Measurements from ENCODE around the gene PIGU. TPM values are rescaled to one million over a fixed set of nuclear protein-coding genes. Genes with fewer than 3 reads are reported as not detected.

Gene PIGU, protein sequence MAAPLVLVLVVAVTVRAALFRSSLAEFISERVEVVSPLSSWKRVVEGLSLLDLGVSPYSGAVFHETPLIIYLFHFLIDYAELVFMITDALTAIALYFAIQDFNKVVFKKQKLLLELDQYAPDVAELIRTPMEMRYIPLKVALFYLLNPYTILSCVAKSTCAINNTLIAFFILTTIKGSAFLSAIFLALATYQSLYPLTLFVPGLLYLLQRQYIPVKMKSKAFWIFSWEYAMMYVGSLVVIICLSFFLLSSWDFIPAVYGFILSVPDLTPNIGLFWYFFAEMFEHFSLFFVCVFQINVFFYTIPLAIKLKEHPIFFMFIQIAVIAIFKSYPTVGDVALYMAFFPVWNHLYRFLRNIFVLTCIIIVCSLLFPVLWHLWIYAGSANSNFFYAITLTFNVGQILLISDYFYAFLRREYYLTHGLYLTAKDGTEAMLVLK
- total RNA-seq (2011; cell fraction: chromatin; rRNA removed; ENCODE audit: low replicate concordance): 104 and 126 TPM in 2 replicates
- total RNA-seq (2011; cell fraction: nucleolus; rRNA removed): 77.5 and 77.6 TPM in 2 replicates
- total RNA-seq (2011; cell fraction: nucleoplasm; rRNA removed): 79.1 and 90.9 TPM in 2 replicates
- 14.9 and 19.9 TPM in 2 replicates for total RNA-seq (2014; rRNA removed)
- 28.1 and 32.0 TPM in 2 replicates for total RNA-seq (2014; rRNA removed; fragmentation: Illumina TruSeq; extraction: Trizol)
- total RNA-seq (2015; rRNA removed; fragmentation: Illumina TruSeq; extraction: Trizol): 32.1 and 32.4 TPM in 2 replicates
- 25.0 and 26.0 TPM in 2 replicates for total RNA-seq (2021)
- 92.0 and 100 TPM in 2 replicates for polyA plus RNA-seq (2011; rRNA removed)
- polyA plus RNA-seq (2011; cell fraction: cytosol; rRNA removed): 78.9 and 136 TPM in 2 replicates
- polyA plus RNA-seq (2011; cell fraction: nucleus; rRNA removed): 39.0 and 68.4 TPM in 2 replicates
- 29.3 and 31.6 TPM in 2 replicates for polyA plus RNA-seq (2012)
- 50.5 and 63.3 TPM in 2 replicates for polyA plus RNA-seq (2014; fragmentation: Illumina TruSeq; extraction: Trizol)
- polyA plus RNA-seq (2014; fragmentation: Nextera tagmentation; extraction: Ambion mirVana): 10 to 100 TPM in 1 of 2 experiments, 1 to 10 TPM in 1; 6.5 to 14.2 TPM
- 28.9 and 37.2 TPM in 2 replicates for polyA plus RNA-seq (2014; rRNA removed)
- 77.8 and 84.0 TPM in 2 replicates for polyA minus RNA-seq (2011; rRNA and poly(A)+ RNA removed)
- polyA minus RNA-seq (2011; cell fraction: cytosol; rRNA and poly(A)+ RNA removed): 28.4 and 29.1 TPM in 2 replicates
- polyA minus RNA-seq (2011; cell fraction: nucleus; rRNA and poly(A)+ RNA removed): 10.9 and 24.0 TPM in 2 replicates
- percentile 63 among the genes with signal in this experiment for Bru-seq, nascent RNA
- percentile 67 among the genes with signal in this experiment for BruChase-seq, experiment 1, labeled RNA remaining after a 2-hour chase
- BruChase-seq, experiment 2, labeled RNA remaining after a 6-hour chase: percentile 63 among the genes with signal in this experiment
- long read RNA-seq, experiment 1, transcript PIGU-201 (12 exons, 1,632 nt): major isoform, 22 of 47 reads
- long read RNA-seq, experiment 1, partial matches to known transcripts: 15 of 47 reads
- long read RNA-seq, experiment 1, other reads (novel, unspliced or antisense): 10 of 47 reads
- long read RNA-seq, experiment 2, transcript PIGU-201 (12 exons, 1,632 nt): major isoform, 27 of 47 reads
- long read RNA-seq, experiment 2, partial matches to known transcripts: 11 of 47 reads
- long read RNA-seq, experiment 2, other reads (novel, unspliced or antisense): 8 of 47 reads
- long read RNA-seq, experiment 3, transcript PIGU-201 (12 exons, 1,632 nt): major isoform, 31 of 41 reads
- long read RNA-seq, experiment 3, partial matches to known transcripts: 3 of 41 reads
- long read RNA-seq, experiment 3, other reads (novel, unspliced or antisense): 7 of 41 reads

DNA sequence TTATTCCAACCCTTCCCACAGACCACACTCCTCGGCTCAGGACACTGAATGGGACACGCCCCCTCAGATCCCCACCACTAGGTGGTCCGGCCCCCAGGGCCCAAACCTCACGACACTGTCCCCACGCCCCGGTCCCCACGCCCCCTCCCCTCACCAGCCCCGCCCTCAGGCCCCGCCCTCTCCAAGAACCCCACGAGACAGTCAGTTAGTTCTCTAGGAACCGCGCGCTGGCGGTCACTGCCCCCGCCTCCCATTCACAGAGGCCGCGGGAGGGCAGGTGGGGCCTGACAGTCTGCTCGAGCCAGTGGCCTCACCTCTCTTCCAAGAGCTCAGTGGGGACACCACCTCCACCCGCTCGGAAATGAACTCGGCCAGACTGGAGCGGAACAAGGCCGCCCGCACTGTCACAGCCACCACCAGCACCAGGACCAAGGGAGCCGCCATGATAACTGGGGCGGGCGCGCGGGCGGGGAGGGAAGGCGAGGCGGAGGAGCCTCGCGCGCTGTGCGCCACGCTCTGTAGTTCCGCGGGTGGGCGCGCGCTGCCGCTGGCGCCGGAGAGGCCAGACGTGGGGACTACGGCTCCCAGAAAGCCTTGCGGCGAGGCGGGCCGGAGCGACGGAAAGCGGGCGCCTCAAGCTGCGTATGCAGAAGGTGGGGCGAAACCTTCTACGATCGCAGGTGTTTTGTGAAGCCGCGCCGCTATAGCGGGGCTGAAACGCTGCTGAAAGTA is at the start of gene PIGU:
PIGU (minus strand) TSS at position 451 of the 732 bp plus-strand sequence; CDS start at position 444, 7 bp downstream.
- DNase-seq (ENCODE audit: extremely low read depth in 1 of 4, low spot score in 3 of 4) (peak; percentile 91 to 98 (median 96)), ATAC-seq (peak; percentile 98), FAIRE-seq (peak; percentile 93)
- peak within 1 kb of the TSS; percentile 86 for H3K4me2 ChIP-seq (ENCODE audit: insufficient read depth, low read length)
- H2AFZ ChIP-seq (ENCODE audit: low read depth, low read length): peak within 1 kb of the TSS; percentile 99
- H4K20me1 ChIP-seq (replicated peaks; ENCODE audit: control insufficient read depth, insufficient read depth, low read length): no peaks in the 10 kb centered on the region
- in situ Hi-C loops (cut with MboI): no loop called here
- ChIA-PET POLR2A (interaction anchor here (0.6 to 2.9 kb wide), 6 partner anchors 8 to 1025 kb away, joined by 3 to 16 read pairs (median 4); no protein-coding TSS in a partner anchor), CTCF (ENCODE audit: low intra/inter-chr PET ratio) (no interaction called here)
- no peaks in the 10 kb centered on the region for H3K36me3 ChIP-seq (ENCODE audit: control insufficient read depth, insufficient read depth, low read length)
- no peaks in the 10 kb centered on the region for H3K9me3 ChIP-seq (replicated peaks; ENCODE audit: control insufficient read depth, insufficient read depth, low read depth, low read length)
- peaks cover 12 to 15% of the 10 kb centered on the region in 2 experiments; a peak in 4 of 5 replicates for H3K4me1 ChIP-seq (replicated peaks in 1 of 2; ENCODE audit: control insufficient read depth in 2 of 2, insufficient read depth in 2 of 2, low read length in 2 of 2)
- no TSS peak for BruUV-seq (replicated peaks)
- WGBS (ENCODE audit: insufficient coverage, low coverage, missing lambda C conversion rate): 0% methylated on average over 21 of the region's 64 CpGs
- peak within 1 kb of the TSS; percentile 67 to 94 for H3K9ac ChIP-seq (ENCODE audit: insufficient read depth in 1 of 2, low read depth in 2 of 2, low read length in 2 of 2)
- intact Hi-C loops (cut with micrococcal nuclease): no loop called here
- H3K79me2 ChIP-seq (ENCODE audit: control insufficient read depth, insufficient read depth, low read length): peaks cover 31% of the 10 kb centered on the region
- peak within 1 kb of the TSS; percentile 89 for H3K27ac ChIP-seq (ENCODE audit: extremely low read depth, low read depth, low read length)
- H3K4me3 ChIP-seq: peak within 1 kb of the TSS; percentile 94
- H3K9me1 ChIP-seq (ENCODE audit: control insufficient read depth, insufficient read depth, low read length): no peaks in the 10 kb centered on the region
- no peaks in the 10 kb centered on the region for H3K27me3 ChIP-seq (ENCODE audit: control insufficient read depth in 2 of 2, insufficient read depth in 2 of 2, low read length in 2 of 2)
- peak; percentile 91 for TF ChIP-seq C11orf30 (IDR thresholded peaks at IDR 0.05; ENCODE audit: low read depth)
- TF ChIP-seq, protein P1, sequence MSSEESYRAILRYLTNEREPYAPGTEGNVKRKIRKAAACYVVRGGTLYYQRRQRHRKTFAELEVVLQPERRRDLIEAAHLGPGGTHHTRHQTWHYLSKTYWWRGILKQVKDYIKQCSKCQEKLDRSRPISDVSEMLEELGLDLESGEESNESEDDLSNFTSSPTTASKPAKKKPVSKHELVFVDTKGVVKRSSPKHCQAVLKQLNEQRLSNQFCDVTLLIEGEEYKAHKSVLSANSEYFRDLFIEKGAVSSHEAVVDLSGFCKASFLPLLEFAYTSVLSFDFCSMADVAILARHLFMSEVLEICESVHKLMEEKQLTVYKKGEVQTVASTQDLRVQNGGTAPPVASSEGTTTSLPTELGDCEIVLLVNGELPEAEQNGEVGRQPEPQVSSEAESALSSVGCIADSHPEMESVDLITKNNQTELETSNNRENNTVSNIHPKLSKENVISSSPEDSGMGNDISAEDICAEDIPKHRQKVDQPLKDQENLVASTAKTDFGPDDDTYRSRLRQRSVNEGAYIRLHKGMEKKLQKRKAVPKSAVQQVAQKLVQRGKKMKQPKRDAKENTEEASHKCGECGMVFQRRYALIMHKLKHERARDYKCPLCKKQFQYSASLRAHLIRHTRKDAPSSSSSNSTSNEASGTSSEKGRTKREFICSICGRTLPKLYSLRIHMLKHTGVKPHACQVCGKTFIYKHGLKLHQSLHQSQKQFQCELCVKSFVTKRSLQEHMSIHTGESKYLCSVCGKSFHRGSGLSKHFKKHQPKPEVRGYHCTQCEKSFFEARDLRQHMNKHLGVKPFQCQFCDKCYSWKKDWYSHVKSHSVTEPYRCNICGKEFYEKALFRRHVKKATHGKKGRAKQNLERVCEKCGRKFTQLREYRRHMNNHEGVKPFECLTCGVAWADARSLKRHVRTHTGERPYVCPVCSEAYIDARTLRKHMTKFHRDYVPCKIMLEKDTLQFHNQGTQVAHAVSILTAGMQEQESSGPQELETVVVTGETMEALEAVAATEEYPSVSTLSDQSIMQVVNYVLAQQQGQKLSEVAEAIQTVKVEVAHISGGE (CRISPR knock-in tag; IDR thresholded peaks at IDR 0.05): peak in 1 of 3 experiments; percentile 73; a peak in 2 of 6 replicates
- TF ChIP-seq HNRNPLL (IDR thresholded peaks at IDR 0.05; ENCODE audit: low read depth, low read length, poor library complexity, severe bottlenecking): peak; percentile 79
- TF ChIP-seq NR2C2 (CRISPR knock-in tag; IDR thresholded peaks at IDR 0.05): peak; percentile 13; the same call in 1 of the 2 replicates
- TF ChIP-seq NR2C2 (tag; IDR thresholded peaks at IDR 0.05): peak; percentile 71
- TF ChIP-seq CBX5 (IDR thresholded peaks at IDR 0.05; ENCODE audit: borderline replicate concordance, low read depth): no peak
- no peak for TF ChIP-seq TCF3 (CRISPR knock-in tag; IDR thresholded peaks at IDR 0.05)
- TF ChIP-seq KLF13 (tag; IDR thresholded peaks at IDR 0.05; ENCODE audit: borderline replicate concordance, low read depth): 0 out of 2 replicates have a peak, but pooled peaks have one; percentile 54

Measured in K562 (cell line).